Activated CD8-positive, alpha-beta memory T cell treated with anti-CD3 and anti-CD28 coated beads, Interleukin-2, amount 50 U/mL, for 24 hours (primary cell): Measurements from ENCODE around the gene CUX1.

Source experiments
- DNase-seq: peaks from one replicate; pipeline ENCODE4 v3.0.0-alpha.2; 2020; ENCODE audit errors: extremely low read depth

The CUX1 gene

DNA sequence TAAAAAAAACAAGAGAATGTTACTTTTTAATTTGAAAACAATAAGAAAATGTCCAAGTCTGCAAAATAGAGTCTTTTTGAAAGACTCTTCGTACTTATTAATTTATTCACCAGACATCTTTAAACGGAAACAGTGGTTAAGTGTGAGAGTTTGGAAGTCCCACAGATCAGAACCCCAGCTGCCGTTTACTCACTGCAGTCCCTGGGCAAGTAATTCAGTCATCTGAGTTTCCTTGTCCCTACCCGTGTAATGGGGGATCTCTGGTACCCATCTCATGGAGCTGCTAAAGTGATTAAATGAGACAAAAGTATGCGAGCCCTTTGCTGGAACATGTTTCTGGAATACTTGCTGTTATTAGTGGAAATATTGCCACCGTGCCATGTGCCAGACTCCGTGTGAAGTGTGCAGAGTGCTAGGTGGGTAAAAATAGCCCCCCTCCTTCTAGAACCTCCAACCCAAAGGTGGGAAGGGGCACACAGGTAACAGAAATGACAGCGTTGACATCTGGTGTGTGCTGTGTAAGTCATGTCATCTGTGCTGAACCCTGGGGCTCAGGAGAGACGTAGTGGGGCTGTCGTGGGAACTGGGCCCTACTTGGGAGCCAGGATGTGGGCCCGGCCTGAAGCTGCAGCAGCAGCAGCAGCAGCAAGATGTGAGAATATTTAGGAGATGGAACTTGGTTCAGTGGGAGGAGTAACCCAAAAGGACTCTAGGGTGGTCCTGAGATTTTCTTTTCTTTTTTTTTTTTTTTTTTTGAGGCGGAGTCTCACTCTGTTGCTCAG is 140.5 kb downstream of the CUX1 start:
- no peak for DNase-seq

- no peak for DNase-seq
Observed at GRCh38 chr7:101959342-101959741, 141.9 kb downstream of the CUX1 start.

GRCh38 chr7:101959829-101960228 is 142.4 kb downstream of the CUX1 start:
- no peak for DNase-seq

DNA sequence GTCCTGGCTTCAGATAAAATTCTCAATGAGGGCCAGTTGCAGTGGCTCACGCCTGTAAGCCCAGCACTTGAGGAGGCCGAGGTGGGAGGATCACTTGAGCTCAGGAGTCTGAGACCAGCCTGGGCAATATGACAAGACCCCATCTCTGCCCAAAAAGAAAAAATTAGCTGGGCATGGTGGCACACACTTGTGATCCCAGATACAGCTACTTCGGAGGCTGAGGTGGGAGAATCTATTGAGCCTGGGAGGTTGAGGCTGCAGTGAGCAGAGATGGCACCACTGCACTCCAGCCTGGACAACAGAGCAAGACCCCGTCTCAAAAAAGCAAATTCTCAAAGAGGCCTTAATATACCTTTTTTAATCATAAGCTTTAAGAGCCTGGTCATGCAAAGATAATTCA is 142.9 kb downstream of the CUX1 start:
- no peak for DNase-seq

- no peak for DNase-seq
Observed at GRCh38 chr7:101960985-101961708, 143.7 kb downstream of the CUX1 start.

DNA sequence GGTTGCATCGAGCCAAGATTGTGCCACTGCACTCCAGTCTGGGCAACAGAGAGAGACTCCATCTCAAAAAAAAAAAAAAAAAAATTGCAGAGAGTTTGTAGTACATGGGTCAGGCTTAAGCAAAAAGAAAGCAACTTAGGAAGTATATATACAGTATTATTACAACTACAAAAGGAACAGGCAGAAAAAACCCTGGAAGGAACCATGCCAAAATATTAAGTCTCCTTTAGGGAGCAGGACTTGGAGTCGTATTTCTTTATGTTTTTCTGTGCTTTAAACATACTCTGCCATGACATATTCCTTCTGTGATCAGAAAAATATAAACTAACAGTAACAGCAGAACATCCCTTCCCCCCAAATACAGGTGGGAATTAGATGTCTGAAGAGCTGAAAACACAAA is 144.4 kb downstream of the CUX1 start:
- DNase-seq: no peak

DNA sequence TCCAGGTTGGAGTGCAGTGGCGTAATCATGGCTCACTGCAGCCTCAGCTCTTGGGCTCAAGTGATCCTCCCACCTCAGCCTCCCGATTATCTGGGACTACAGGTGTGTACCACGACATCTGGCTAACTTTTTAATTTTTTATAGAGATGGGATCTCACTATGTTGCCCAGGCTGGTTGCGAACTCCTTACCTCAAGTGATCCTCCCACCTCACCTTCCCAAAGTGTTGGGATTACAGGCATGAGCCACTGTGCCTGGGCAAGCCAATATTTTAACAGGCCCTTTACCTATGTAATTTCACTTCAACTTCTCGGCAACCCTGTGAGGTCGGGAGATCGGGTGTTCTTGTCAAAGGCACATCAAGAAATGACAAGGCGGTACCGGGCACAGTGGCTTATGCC is 146.3 kb downstream of the CUX1 start:
- DNase-seq: no peak

DNA sequence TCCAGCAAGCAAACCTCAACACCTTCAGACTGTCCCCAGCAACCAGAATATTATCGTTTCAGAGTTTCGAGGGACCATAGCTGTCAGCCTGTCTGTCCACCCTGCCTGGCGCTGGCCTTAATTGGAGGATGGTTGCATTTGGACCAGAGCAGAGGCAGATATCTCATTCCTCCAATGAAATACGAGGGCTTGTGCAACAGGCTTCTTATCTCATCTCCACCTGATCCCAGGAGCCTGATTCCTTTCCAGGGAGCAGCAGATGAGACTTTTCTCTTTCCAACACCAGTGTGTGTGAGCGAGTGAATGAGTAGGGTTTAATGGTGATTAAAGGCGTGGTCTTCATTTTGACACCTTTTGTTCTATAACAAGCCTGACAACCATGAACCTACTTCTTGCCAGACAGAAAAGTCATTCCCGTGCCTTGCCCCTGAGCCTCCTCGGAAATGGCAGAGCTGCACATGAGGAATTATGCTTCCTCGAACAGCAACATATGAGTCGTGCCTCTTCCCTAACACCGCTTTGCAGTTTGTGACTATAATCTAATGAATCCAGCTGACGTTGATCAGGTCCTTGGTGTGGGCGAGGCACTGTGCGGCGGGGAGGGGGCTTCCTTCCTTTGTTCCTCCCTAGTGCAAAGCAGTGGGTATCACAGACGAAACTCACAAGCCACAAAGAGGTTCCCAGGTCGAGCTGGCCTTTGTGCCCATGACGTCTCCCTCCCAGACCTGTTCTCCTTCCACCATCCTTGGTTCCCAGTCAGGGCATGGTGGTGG is 147.4 kb downstream of the CUX1 start:
- no peak for DNase-seq

DNA sequence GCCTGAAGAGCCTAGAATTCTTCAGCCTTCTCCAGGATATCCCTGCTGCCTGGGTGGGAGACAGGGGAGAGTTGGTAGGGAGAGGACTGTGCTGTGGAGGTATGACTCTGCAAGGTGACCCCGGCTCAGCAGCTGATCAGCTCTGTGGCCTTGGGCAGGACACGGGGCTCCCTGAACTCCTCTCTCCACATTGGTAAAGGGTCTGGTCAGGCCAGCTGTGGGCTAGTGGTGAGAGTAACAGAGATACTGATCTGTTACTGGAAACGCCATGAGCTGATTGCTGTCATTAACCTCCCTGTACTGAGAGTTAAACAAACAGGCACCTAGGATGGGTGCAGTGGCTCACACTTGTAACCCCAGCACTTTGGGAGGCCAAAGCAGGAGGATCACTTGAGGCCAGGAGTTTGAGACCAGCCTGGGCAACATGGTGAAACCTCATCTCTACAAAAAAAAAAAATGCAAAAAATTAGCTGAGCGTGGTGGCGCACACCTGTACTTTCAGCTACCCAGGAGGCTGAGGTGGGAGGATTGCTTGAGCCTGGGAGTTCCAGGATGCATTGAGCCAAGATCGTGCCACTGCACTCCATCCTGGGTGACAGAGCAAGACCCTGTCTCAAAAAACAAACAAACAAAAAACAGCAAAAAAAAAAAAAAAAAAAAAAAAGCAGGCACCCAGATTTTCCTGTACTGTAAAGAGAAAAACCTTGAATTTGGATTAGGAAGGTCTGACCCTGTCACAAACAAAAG is 151.5 kb downstream of the CUX1 start:
- no peak for DNase-seq

DNA sequence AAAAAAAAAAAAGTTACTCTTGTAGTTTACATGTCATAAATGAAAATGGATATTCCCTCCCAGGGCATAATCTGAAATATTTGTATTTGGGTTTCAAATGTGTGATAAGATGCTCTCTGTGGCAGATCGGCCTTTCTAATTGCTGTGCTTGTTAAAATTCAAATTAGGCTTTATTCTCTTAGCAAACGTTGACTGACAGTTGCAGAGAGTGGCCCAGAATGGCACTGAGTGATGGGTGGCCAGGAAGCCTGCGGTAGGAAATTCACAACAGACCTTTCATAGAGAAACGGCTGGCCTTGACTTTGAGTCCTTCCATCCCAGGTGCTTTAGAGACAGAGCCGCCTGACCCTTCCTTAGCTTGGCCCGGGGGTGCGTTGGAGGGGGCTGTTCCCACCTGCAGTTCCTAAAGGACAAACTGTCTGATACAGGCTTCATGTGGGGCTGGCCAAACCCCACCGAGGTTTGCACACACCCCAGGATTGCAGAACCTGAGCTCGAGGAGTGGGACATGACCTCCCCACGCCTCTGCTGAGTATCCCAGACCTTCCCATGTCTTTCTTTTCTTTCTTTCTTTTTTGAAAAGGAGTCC is 152.7 kb downstream of the CUX1 start:
- DNase-seq: no peak

DNA sequence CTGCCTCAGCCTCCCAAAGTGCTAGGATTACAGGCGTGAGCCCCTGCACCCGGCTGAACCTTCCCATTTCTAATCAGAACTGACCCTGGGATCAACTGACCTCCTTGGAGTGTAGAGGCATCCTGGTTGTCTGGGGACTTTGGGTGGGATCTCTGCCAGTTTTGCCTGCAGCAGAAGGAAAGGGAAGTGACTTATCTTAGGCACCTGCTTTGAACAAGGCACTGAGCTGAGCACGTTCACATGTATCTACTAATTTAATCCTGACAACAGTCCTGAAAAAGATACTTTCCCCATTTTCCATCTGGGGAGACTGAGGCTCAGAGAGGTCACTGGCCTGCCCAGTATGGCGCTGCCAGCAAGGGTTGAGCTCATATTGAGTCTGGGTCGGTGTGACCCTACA is 153.4 kb downstream of the CUX1 start:
- DNase-seq: no peak

DNA sequence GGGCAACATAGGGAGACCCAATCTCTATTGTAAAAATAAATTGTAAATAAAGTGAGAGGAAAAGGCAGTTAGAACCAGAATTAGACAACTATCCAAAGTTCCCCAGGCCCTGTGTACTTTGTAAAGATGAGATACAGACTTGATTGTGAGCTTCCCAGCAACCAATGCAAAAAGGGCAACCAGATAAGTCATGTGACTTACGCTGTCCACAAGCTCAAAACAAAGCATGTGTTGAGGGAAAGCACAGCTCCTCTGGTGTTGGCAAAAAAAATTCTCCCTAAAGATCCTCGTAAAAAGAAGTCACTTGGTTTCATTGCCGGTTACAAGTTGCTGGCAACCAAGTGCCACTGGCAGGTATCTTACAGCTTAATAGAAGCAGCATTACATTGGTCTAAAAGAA is 154.0 kb downstream of the CUX1 start:
- no peak for DNase-seq

DNA sequence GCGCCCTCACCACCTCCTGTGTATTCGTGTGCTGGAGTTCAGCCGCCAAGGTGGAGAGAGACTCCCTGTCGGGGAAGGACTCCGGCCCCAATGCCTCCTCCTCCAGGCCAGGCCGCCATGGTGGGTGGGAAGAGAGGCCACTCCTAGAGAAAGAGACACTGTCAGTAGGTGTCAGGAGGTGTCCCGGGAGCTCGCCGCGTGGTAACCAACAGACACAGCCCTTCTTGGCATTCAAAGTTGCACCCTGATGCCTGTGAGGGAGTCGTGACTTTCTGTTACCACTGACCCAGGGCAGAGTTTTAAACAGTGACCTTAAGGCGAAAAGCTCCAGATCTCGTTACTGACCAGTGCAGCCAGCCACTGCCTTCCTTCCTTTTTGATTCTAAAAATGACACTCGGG is 155.2 kb downstream of the CUX1 start:
- no peak for DNase-seq

DNA sequence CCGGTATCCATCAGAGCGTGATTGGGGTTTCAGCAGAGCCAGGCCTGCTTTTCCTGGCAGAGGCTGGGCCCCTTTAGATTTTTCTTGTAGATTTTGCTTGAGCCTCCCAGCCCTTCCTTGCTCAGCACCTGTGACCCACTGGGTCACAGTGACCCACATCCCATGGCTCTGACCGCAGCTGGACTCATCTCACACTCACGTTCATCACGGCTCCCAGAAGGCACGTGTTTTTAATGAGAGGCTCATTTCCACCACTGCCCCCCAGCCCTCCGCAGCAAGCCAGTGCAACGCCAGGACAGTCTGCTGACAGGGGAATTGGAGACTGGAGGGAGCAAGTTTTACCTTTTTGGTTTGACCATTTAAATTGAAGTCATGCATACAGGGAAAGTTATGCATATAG is 155.7 kb downstream of the CUX1 start:
- no peak for DNase-seq

- no peak for DNase-seq
Observed at GRCh38 chr7:101974393-101974792, 157.0 kb downstream of the CUX1 start.

DNA sequence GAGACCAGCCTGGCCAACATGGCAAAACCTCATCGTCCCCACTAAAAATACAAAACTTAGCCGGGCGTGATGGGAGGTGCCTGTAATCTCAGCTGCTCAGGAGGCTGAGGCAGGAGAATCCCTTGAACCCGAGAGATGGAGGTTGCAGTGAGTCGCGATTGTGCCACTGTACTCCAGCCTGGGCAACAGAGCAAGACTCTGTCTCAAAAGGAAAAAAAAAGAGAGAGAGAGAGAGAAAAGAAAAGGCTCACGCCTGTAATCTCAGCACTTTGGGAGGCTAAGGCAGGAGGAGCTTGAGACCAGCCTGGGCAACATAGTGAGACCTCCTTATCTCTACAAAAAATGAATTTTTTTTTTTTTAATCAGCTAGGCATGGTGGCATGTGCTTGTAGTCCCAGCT is 157.6 kb downstream of the CUX1 start:
- no peak for DNase-seq

GRCh38 chr7:101976411-101976810 is 159.0 kb downstream of the CUX1 start:
- no peak for DNase-seq

- no peak for DNase-seq
Observed at GRCh38 chr7:101977249-101977648, 159.8 kb downstream of the CUX1 start.

- DNase-seq: no peak
Observed at GRCh38 chr7:101978683-101979082, 161.3 kb downstream of the CUX1 start.

GRCh38 chr7:101983147-101983811 is 165.9 kb downstream of the CUX1 start:
- no peak for DNase-seq
